Duodenal mucosa (tissue), 2 donors: Measurements from ENCODE around the gene TNKS2.
"Not testable (repeated sequence)": the region's sequence is repeated elsewhere in the genome, so short reads cannot be mapped to it uniquely, and the experiment has no call there.

Source experiments
- H3K27ac ChIP-seq: one replicate; pipeline ENCODE4 v1.7.0; 2013; ENCODE audit warnings: low read depth, low read length
- H3K27me3 ChIP-seq, 2 donors: one replicate each; pipeline ENCODE4 v1.7.0; 2013; ENCODE audit warnings: low read length in 2 of 2, control low read depth in 1 of 2; ENCODE audit not compliant: insufficient read depth in 2 of 2, control insufficient read depth in 1 of 2
- H3K36me3 ChIP-seq, 2 donors: one replicate each; pipeline ENCODE4 v1.7.0; 2013; ENCODE audit warnings: low read length in 2 of 2, control low read depth in 1 of 2; ENCODE audit not compliant: insufficient read depth in 2 of 2, control insufficient read depth in 1 of 2
- H3K4me1 ChIP-seq, 2 donors: one replicate each; pipeline ENCODE4 v1.7.0; 2013; ENCODE audit warnings: low read length in 2 of 2, control low read depth in 1 of 2; ENCODE audit not compliant: insufficient read depth in 2 of 2, control insufficient read depth in 1 of 2
- H3K4me3 ChIP-seq, 2 donors: one replicate each; pipeline ENCODE4 v1.7.0; 2013; ENCODE audit warnings: low read length in 2 of 2, low read depth in 1 of 2
- H3K9ac ChIP-seq, 2 donors: one replicate each; pipeline ENCODE4 v1.7.0; 2013; ENCODE audit warnings: low read length in 2 of 2, low read depth in 1 of 2
- H3K9me3 ChIP-seq, 2 donors: one replicate each; pipeline ENCODE4 v1.7.0; 2013; ENCODE audit warnings: low read length in 2 of 2, control low read depth in 1 of 2; ENCODE audit not compliant: control insufficient read depth in 1 of 2

The TNKS2 gene

GRCh38 chr10:91805110-91805838 is 7.0 kb downstream of the TNKS2 start:
- Histone ChIP-seq H3K36me3 (peaks cover 0 to 25% of the 10 kb centered on the region in 2 donors), H3K9me3 (no peaks in the 10 kb centered on the region), H3K9ac (no peak overlapping the region), H3K27me3 (no peaks in the 10 kb centered on the region), H3K4me1 (peaks cover 3 to 34% of the 10 kb centered on the region in 2 donors), H3K27ac (no peak overlapping the region), H3K4me3 (no peak overlapping the region)

- not testable (repeated sequence) for H3K4me3 ChIP-seq, H3K9ac ChIP-seq, H3K27ac ChIP-seq, H3K9me3 ChIP-seq, H3K27me3 ChIP-seq
- peaks cover 0 to 23% of the 10 kb centered on the region in 2 donors for H3K4me1 ChIP-seq
- peaks cover 0 to 24% of the 10 kb centered on the region in 2 donors for H3K36me3 ChIP-seq
Measured at GRCh38 chr10:91807264-91807663, 9.0 kb downstream of the TNKS2 start.

GRCh38 chr10:91813251-91813650 is 15.0 kb downstream of the TNKS2 start:
- peaks cover 10 to 38% of the 10 kb centered on the region in 2 donors for H3K36me3 ChIP-seq
- no peak overlapping the region for H3K9ac ChIP-seq
- H3K9me3 ChIP-seq = no peaks in the 10 kb centered on the region
- no peaks in the 10 kb centered on the region for H3K27me3 ChIP-seq
- H3K4me3 ChIP-seq = no peak overlapping the region
- no peaks in the 10 kb centered on the region for H3K4me1 ChIP-seq
- no peak overlapping the region for H3K27ac ChIP-seq

GRCh38 chr10:91816981-91817380 is 18.8 kb downstream of the TNKS2 start:
- peaks cover 28 to 67% of the 10 kb centered on the region in 2 donors for H3K36me3 ChIP-seq
- H3K27ac ChIP-seq = no peak overlapping the region
- no peaks in the 10 kb centered on the region for H3K9me3 ChIP-seq
- H3K27me3 ChIP-seq = no peaks in the 10 kb centered on the region
- no peak overlapping the region for H3K9ac ChIP-seq
- H3K4me3 ChIP-seq = no peak overlapping the region
- H3K4me1 ChIP-seq = no peaks in the 10 kb centered on the region

- peaks cover 41 to 73% of the 10 kb centered on the region in 2 donors for H3K36me3 ChIP-seq
- H3K4me3 ChIP-seq = no peak overlapping the region
- H3K27ac ChIP-seq = no peak overlapping the region
- H3K4me1 ChIP-seq = no peaks in the 10 kb centered on the region
- H3K27me3 ChIP-seq = no peaks in the 10 kb centered on the region
- H3K9me3 ChIP-seq = no peaks in the 10 kb centered on the region
- no peak overlapping the region for H3K9ac ChIP-seq
Measured at GRCh38 chr10:91820144-91820543, 21.9 kb downstream of the TNKS2 start.

GRCh38 chr10:91824076-91824475 is 25.9 kb downstream of the TNKS2 start:
- H3K9me3 ChIP-seq = no peaks in the 10 kb centered on the region
- no peaks in the 10 kb centered on the region for H3K4me1 ChIP-seq
- no peak overlapping the region for H3K9ac ChIP-seq
- H3K27me3 ChIP-seq = no peaks in the 10 kb centered on the region
- H3K27ac ChIP-seq = no peak overlapping the region
- peaks cover 54 to 90% of the 10 kb centered on the region in 2 donors for H3K36me3 ChIP-seq
- H3K4me3 ChIP-seq = no peak overlapping the region

GRCh38 chr10:91829268-91829667 is 31.0 kb downstream of the TNKS2 start:
- H3K9ac ChIP-seq = no peak overlapping the region
- no peak overlapping the region for H3K4me3 ChIP-seq
- no peaks in the 10 kb centered on the region for H3K27me3 ChIP-seq
- peaks cover 39 to 96% of the 10 kb centered on the region in 2 donors for H3K36me3 ChIP-seq
- no peak overlapping the region for H3K27ac ChIP-seq
- no peaks in the 10 kb centered on the region for H3K4me1 ChIP-seq
- H3K9me3 ChIP-seq = no peaks in the 10 kb centered on the region

GRCh38 chr10:91838199-91838598 is 40.0 kb downstream of the TNKS2 start:
- Histone ChIP-seq H3K36me3 (peaks cover 38 to 89% of the 10 kb centered on the region in 2 donors), H3K27ac (no peak overlapping the region), H3K9ac (no peak overlapping the region), H3K4me3 (no peak overlapping the region), H3K4me1 (no peaks in the 10 kb centered on the region), H3K9me3 (no peaks in the 10 kb centered on the region), H3K27me3 (no peaks in the 10 kb centered on the region)

GRCh38 chr10:91843083-91843482 is 44.9 kb downstream of the TNKS2 start:
- Histone ChIP-seq H3K4me3 (no peak overlapping the region), H3K9me3 (no peaks in the 10 kb centered on the region), H3K27ac (no peak overlapping the region), H3K4me1 (no peaks in the 10 kb centered on the region), H3K9ac (no peak overlapping the region), H3K36me3 (peaks cover 34 to 90% of the 10 kb centered on the region in 2 donors), H3K27me3 (no peaks in the 10 kb centered on the region)

GRCh38 chr10:91856637-91857036 is 58.4 kb downstream of the TNKS2 start:
- H3K36me3 ChIP-seq = peaks cover 28 to 73% of the 10 kb centered on the region in 2 donors
- H3K4me1 ChIP-seq = no peaks in the 10 kb centered on the region
- no peak overlapping the region for H3K27ac ChIP-seq
- H3K4me3 ChIP-seq = no peak overlapping the region
- H3K27me3 ChIP-seq = no peaks in the 10 kb centered on the region
- H3K9me3 ChIP-seq = no peaks in the 10 kb centered on the region
- no peak overlapping the region for H3K9ac ChIP-seq
